Heart left ventricle (tissue), 13 donors: ENCODE measurements around the gene LRRK2.

Experiments used
- CTCF ChIP-seq, 12 donors: fragments of 200-600 bp; sonication (generic) in 4 of 12; IDR thresholded peaks; one replicate each; pipeline versions ENCODE4 v1.5.0 to v1.8.0; 2018 to 2022; ENCODE audit warnings: antibody characterized with exemption in 12 of 12, mild to moderate bottlenecking in 5 of 12
- POLR2A ChIP-seq, 2 donors: fragments of 450-650 bp; IDR thresholded peaks; one replicate each; pipeline ENCODE4 v1.6.1; 2017; ENCODE audit warnings: antibody characterized with exemption in 2 of 2, mild to moderate bottlenecking in 2 of 2, moderate library complexity in 2 of 2
- donor health status: ischemic (EF 13 %, LVEDD 7.1; RV severe dilation, severe dysfunction).
- donor health status: DM: no; HTN: yes; CAD: no.
- donor health status: DM: no; HTN: no; CAD: no.
- donor health status: ischemic (EF 25% LVEDD 6.9; RV normal size, moderate dysfunction).
- donor health status: ischemic (EF 25% LVEDD 5.7; RV mildly dilated, moderate dysfunction).
- donor health status: ischemic (EF 35%, LVEDD 5.7; RV mildly dilated, moderate dysfunction).
- donor health status: nonischemic (EF 11% LVEDD 7.7; RV severe dilation, severe dysfunction).
- donor health status: DM: yes; HTN: yes; CAD: no.
- donor health status: PGD.
- donor health status: ischemic (EF 29% LVEDD 5.4; RV normal size, mild dysfunction).
- donor health status: nonischemic (EF 23%, LVEDD 6.1; RV moderate dilation, normal function).

- TF ChIP-seq CTCF (IDR thresholded peaks at IDR 0.05) (no peak), POLR2A (IDR thresholded peaks at IDR 0.05) (no peak)
Observed at GRCh38 chr12:40227447-40227846, 2.6 kb downstream of the LRRK2 start.
